Endodermal cell (in vitro differentiated cells): ENCODE data around the gene AMMECR1. TPM values are rescaled to one million over a fixed set of nuclear protein-coding genes. Genes with fewer than 3 reads are reported as not detected.

Source experiments
- DNase-seq: peaks from one replicate; pipeline ENCODE4 v3.0.0-alpha.2; 2017
- H3K27ac ChIP-seq: 2 replicates; pipeline ENCODE4 v1.5.1; 2013; ENCODE audit warnings: mild to moderate bottlenecking, low read depth, low read length, moderate library complexity
- H3K27me3 ChIP-seq: 2 replicates; pipeline ENCODE4 v1.6.1; 2013; ENCODE audit warnings: mild to moderate bottlenecking, low read length, moderate library complexity; ENCODE audit not compliant: insufficient read depth, control insufficient read depth, poor library complexity, severe bottlenecking
- H3K36me3 ChIP-seq: 2 replicates; pipeline ENCODE4 v1.7.0; 2013; ENCODE audit warnings: mild to moderate bottlenecking, low read length, moderate library complexity; ENCODE audit not compliant: control insufficient read depth, insufficient read depth
- H3K4me1 ChIP-seq: one replicate; pipeline ENCODE4 v1.7.0; 2013; ENCODE audit warnings: low read length; ENCODE audit not compliant: control insufficient read depth, insufficient read depth
- H3K4me3 ChIP-seq: 2 replicates; pipeline ENCODE4 v1.5.1; 2013; ENCODE audit warnings: mild to moderate bottlenecking, low read length, moderate library complexity
- H3K9ac ChIP-seq: 2 replicates; pipeline ENCODE4 v1.6.1; 2013; ENCODE audit warnings: mild to moderate bottlenecking, low read length, moderate library complexity; ENCODE audit not compliant: poor library complexity, severe bottlenecking; ENCODE audit errors: extremely low read depth
- H3K9me3 ChIP-seq: 2 replicates; pipeline ENCODE4 v1.6.1; 2013; ENCODE audit warnings: mild to moderate bottlenecking, low read length, moderate library complexity; ENCODE audit not compliant: control insufficient read depth
- H3K27ac Mint-ChIP-seq: 2 replicates; pipeline ENCODE4 v1.8.0; 2020; ENCODE audit warnings: mixed read lengths
- H3K27me3 Mint-ChIP-seq: 2 replicates; pipeline ENCODE4 v1.8.0; 2021; ENCODE audit warnings: mild to moderate bottlenecking, mixed read lengths; ENCODE audit not compliant: insufficient read depth
- H3K36me3 Mint-ChIP-seq: 2 replicates; pipeline ENCODE4 v1.8.0; 2020; ENCODE audit warnings: low read depth, mixed read lengths
- H3K4me1 Mint-ChIP-seq: 2 replicates; pipeline ENCODE4 v1.8.0; 2020; ENCODE audit warnings: mixed read lengths
- H3K4me3 Mint-ChIP-seq: 2 replicates; pipeline ENCODE4 v1.8.0; 2020; ENCODE audit warnings: mild to moderate bottlenecking, moderate library complexity, mixed read lengths
- H3K9me3 Mint-ChIP-seq: 2 replicates; pipeline ENCODE4 v1.8.0; 2020; ENCODE audit warnings: mild to moderate bottlenecking, mixed read lengths
- WGBS, 2 experiments: methylation state at CpG; one replicate each; pipeline versions ENCODE4 v1.1.5 to v1.1.7; 2013; ENCODE audit warnings: missing lambda C conversion rate in 2 of 2, mixed read lengths in 1 of 2; ENCODE audit not compliant: insufficient coverage in 1 of 2, insufficient read length in 1 of 2; 5-methylcytosine and 5-hydroxymethylcytosine counted together
- total RNA-seq, 2 donors: library from RNA; stranded (reverse); fragmentation: NEBNext Ultra II Directional in 1 of 2; extraction: Animal tissue kit (Norgen Biotek cat#: 25700) in 1 of 2; gene quantifications; 2 replicates in 1 of 2; 3 replicates in 1 of 2; pipeline ENCODE4 v1.2.1, GENCODE V29; 2021
- TF ChIP-seq, protein P1 (sequence below): fragments of 200-600 bp; sonication (generic); conservative IDR thresholded peaks from 2 replicates; pipeline ENCODE4 v1.5.0; 2021; ENCODE audit warnings: antibody characterized with exemption, mild to moderate bottlenecking

AMMECR1 gene
- total RNA-seq, 2 donors from 2014 or later, result 26.8 to 62.2 TPM

- H3K4me3 Mint-ChIP-seq, result no peak overlapping the region
- H3K27me3 ChIP-seq, result no peaks in the 10 kb centered on the region
- peaks cover 4% of the 10 kb centered on the region for H3K36me3 ChIP-seq
- H3K27me3 Mint-ChIP-seq, result no peaks in the 10 kb centered on the region
- H3K27ac ChIP-seq, result no peak overlapping the region
- no peak overlapping the region for H3K9ac ChIP-seq
- peaks cover 20% of the 10 kb centered on the region for H3K4me1 Mint-ChIP-seq
- no peak for DNase-seq
- H3K36me3 Mint-ChIP-seq, result no peaks in the 10 kb centered on the region
- H3K4me3 ChIP-seq, result no peak overlapping the region
- peak overlapping the region; percentile 26 for H3K27ac Mint-ChIP-seq
- no peaks in the 10 kb centered on the region for H3K4me1 ChIP-seq
- TF ChIP-seq, protein P1, sequence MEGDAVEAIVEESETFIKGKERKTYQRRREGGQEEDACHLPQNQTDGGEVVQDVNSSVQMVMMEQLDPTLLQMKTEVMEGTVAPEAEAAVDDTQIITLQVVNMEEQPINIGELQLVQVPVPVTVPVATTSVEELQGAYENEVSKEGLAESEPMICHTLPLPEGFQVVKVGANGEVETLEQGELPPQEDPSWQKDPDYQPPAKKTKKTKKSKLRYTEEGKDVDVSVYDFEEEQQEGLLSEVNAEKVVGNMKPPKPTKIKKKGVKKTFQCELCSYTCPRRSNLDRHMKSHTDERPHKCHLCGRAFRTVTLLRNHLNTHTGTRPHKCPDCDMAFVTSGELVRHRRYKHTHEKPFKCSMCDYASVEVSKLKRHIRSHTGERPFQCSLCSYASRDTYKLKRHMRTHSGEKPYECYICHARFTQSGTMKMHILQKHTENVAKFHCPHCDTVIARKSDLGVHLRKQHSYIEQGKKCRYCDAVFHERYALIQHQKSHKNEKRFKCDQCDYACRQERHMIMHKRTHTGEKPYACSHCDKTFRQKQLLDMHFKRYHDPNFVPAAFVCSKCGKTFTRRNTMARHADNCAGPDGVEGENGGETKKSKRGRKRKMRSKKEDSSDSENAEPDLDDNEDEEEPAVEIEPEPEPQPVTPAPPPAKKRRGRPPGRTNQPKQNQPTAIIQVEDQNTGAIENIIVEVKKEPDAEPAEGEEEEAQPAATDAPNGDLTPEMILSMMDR, result no peak
- H3K9me3 ChIP-seq, result no peaks in the 10 kb centered on the region
- no peaks in the 10 kb centered on the region for H3K9me3 Mint-ChIP-seq
- WGBS, 2 experiments, result no CpG with 5 or more reads among the region's 2 CpGs
These were observed 36.5 kb downstream of the AMMECR1 start for GRCh38 chrX:110281377-110281776.

- no peaks in the 10 kb centered on the region for H3K27me3 ChIP-seq
- Mint-ChIP-seq H3K9me3 (no peaks in the 10 kb centered on the region), H3K27me3 (no peaks in the 10 kb centered on the region), H3K27ac (no peak overlapping the region), H3K4me1 (peaks cover 20% of the 10 kb centered on the region), H3K36me3 (peaks cover under 1% of the 10 kb centered on the region), H3K4me3 (no peak overlapping the region)
- DNase-seq, result no peak
- H3K9me3 ChIP-seq, result no peaks in the 10 kb centered on the region
- no peak overlapping the region for H3K9ac ChIP-seq
- no peak overlapping the region for H3K27ac ChIP-seq
- H3K4me1 ChIP-seq, result no peaks in the 10 kb centered on the region
- no peak overlapping the region for H3K4me3 ChIP-seq
- H3K36me3 ChIP-seq, result peaks cover 4% of the 10 kb centered on the region
- TF ChIP-seq, protein P1, result no peak
These were observed 36.9 kb downstream of the AMMECR1 start for GRCh38 chrX:110280954-110281353.

DNA sequence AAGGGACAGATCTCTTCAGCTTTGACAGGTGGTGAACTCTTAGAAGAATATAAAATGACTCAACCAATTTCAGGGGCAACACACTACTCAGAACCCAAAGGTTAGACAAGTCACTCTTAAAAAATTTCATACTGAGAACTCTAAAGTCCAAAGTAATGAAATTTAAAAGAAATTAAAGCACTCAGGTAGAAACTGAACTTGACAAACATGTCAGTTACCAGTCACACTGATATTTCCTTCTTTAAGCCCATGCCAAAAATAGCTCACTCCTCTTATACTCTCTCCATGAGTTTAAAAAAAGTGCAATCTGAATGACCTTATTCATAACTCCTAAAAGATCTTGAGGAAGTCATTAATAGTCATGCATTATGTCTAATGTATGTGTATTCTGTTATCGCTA, 40.3 kb downstream of the AMMECR1 start:
- Histone ChIP-seq H3K4me3 (no peak overlapping the region), H3K9ac (no peak overlapping the region), H3K27me3 (no peaks in the 10 kb centered on the region), H3K27ac (no peak overlapping the region), H3K9me3 (no peaks in the 10 kb centered on the region), H3K4me1 (no peaks in the 10 kb centered on the region), H3K36me3 (no peaks in the 10 kb centered on the region)
- H3K9me3 Mint-ChIP-seq, result no peaks in the 10 kb centered on the region
- no peak for DNase-seq
- no CpG with 5 or more reads among the region's 1 CpG for WGBS, 2 experiments
- peaks cover 20% of the 10 kb centered on the region for H3K4me1 Mint-ChIP-seq
- TF ChIP-seq, protein P1, result no peak
- H3K36me3 Mint-ChIP-seq, result peaks cover 5% of the 10 kb centered on the region
- peak overlapping the region; percentile 6 for H3K27ac Mint-ChIP-seq
- H3K27me3 Mint-ChIP-seq, result no peaks in the 10 kb centered on the region
- no peak overlapping the region for H3K4me3 Mint-ChIP-seq
